SK-N-SH treated with all-trans-retinoic acid at 6 μM for 48 hours (cell line): ENCODE data around the gene POLR1E.

ENCODE experiments used
- ARNTL ChIP-seq: fragments of 450-650 bp; formaldehyde crosslinking; IDR thresholded peaks from 2 replicates; pipeline ENCODE4 v1.5.0; 2020; ENCODE audit warnings: low read depth, mild to moderate bottlenecking, moderate library complexity, borderline replicate concordance
- CREB5 ChIP-seq: fragments of 250-450 bp; sonication (Bioruptor Pico); IDR thresholded peaks from 2 replicates; pipeline ENCODE4 v1.5.1; 2020; ENCODE audit warnings: low read depth, mild to moderate bottlenecking, moderate library complexity
- RARB ChIP-seq: fragments of 250-450 bp; sonication (Bioruptor Pico); IDR thresholded peaks from 2 replicates; pipeline ENCODE4 v1.8.0; 2021; ENCODE audit warnings: mild to moderate bottlenecking, moderate library complexity
- SNAI2 ChIP-seq: fragments of 250-450 bp; sonication (Bioruptor Pico); IDR thresholded peaks from 2 replicates; pipeline ENCODE4 v1.5.0; 2020; ENCODE audit warnings: mild to moderate bottlenecking, moderate library complexity
- ZFP30 ChIP-seq: fragments of 450-650 bp; formaldehyde crosslinking; IDR thresholded peaks from 2 replicates; pipeline ENCODE4 v1.5.0; 2022; ENCODE audit warnings: mild to moderate bottlenecking, moderate library complexity
- ZNF70 ChIP-seq: fragments of 450-650 bp; formaldehyde crosslinking; IDR thresholded peaks from 2 replicates; pipeline ENCODE4 v1.5.0; 2020; ENCODE audit warnings: mild to moderate bottlenecking, moderate library complexity
- ZNF8 ChIP-seq: fragments of 450-650 bp; formaldehyde crosslinking; IDR thresholded peaks from 2 replicates; pipeline ENCODE4 v1.5.0; 2020; ENCODE audit warnings: mild to moderate bottlenecking, moderate library complexity

GRCh38 chr9:37508834-37509206 is 23.1 kb downstream of the POLR1E start:
- TF ChIP-seq SNAI2 (CRISPR knock-in tag): no peak
- no peak for TF ChIP-seq ZFP30 (CRISPR knock-in tag)
- TF ChIP-seq CREB5 (CRISPR knock-in tag): no peak
- no peak for TF ChIP-seq RARB
- no peak for TF ChIP-seq ZNF70
- TF ChIP-seq ARNTL: no peak
- TF ChIP-seq ZNF8: no peak
